ENCODE measurements around the gene TDG.

DNA sequence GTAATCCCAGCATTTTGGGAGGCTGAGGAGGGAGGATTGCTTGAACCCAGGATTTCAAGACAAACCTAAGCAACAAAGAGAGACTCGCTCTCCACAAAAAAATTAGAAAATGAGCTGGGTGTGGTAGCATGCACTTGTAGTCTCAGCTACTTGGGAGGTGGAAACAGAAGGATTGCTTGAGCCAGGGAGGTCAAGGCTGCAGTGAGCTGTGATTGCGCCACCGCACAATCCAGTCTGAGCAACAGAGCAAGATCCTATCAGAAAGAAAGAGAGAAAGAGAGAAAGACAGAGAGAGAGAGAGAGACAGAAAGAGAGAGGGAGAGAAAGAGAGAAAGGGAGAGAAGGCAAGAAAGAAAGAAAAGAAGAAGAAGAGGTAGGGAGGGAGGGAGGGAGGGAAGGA, 37.0 kb downstream of the TDG start:
- TF ChIP-seq, protein P1, sequence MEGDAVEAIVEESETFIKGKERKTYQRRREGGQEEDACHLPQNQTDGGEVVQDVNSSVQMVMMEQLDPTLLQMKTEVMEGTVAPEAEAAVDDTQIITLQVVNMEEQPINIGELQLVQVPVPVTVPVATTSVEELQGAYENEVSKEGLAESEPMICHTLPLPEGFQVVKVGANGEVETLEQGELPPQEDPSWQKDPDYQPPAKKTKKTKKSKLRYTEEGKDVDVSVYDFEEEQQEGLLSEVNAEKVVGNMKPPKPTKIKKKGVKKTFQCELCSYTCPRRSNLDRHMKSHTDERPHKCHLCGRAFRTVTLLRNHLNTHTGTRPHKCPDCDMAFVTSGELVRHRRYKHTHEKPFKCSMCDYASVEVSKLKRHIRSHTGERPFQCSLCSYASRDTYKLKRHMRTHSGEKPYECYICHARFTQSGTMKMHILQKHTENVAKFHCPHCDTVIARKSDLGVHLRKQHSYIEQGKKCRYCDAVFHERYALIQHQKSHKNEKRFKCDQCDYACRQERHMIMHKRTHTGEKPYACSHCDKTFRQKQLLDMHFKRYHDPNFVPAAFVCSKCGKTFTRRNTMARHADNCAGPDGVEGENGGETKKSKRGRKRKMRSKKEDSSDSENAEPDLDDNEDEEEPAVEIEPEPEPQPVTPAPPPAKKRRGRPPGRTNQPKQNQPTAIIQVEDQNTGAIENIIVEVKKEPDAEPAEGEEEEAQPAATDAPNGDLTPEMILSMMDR (IDR thresholded peaks at IDR 0.05), result no peak
- TF ChIP-seq POLR2A (IDR thresholded peaks at IDR 0.05), result no peak
